Measurements from ENCODE around the gene RRP8. TPM values are rescaled to one million over a fixed set of nuclear protein-coding genes. Genes with fewer than 3 reads are reported as not detected.
A peak's percentile ranks its signal among the peaks of the same experiment; 100 is the strongest.

RRP8 gene
- total RNA-seq, 1 donor from 2014 or later: 25.8 TPM

GRCh38 chr11:6601041-6601461 lies 2.4 kb downstream of the RRP8 start:
- peak; percentile 9 for DNase-seq (ENCODE audit: low spot score)

DNA sequence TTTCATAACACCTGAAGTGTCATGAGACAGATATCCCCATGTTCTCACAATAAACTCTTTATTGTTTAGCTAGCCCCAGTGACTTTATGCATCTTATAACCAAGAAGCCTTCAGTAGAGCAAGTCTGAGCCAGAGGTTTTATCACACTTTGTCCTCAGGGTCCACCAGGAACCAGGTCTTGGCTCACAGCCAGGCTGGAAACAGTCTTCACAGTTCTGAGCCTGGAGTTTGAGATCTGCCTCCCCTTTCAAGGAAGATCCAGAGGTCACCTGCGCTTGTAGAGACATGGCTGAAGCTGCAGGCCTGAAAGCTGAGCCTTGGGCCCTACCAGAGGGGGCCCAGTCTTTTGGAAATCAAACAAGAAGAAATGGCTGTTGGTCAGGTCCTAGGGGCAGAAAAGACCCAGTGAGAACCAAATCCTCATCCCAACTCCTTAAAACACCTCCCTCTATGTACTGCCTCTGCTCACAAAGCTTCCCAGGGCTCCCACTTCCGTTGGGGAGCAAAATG lies 3.5 kb downstream of the RRP8 start:
- DNase-seq (ENCODE audit: low spot score): peak; percentile 7

- no peak for DNase-seq (ENCODE audit: low spot score)
These were observed 4.0 kb downstream of the RRP8 start for GRCh38 chr11:6599449-6599848.

GRCh38 chr11:6598555-6598954 lies 4.9 kb downstream of the RRP8 start:
- DNase-seq (ENCODE audit: low spot score): no peak

GRCh38 chr11:6596239-6596877 lies 7.1 kb downstream of the RRP8 start:
- no peak for DNase-seq (ENCODE audit: low spot score)

DNA sequence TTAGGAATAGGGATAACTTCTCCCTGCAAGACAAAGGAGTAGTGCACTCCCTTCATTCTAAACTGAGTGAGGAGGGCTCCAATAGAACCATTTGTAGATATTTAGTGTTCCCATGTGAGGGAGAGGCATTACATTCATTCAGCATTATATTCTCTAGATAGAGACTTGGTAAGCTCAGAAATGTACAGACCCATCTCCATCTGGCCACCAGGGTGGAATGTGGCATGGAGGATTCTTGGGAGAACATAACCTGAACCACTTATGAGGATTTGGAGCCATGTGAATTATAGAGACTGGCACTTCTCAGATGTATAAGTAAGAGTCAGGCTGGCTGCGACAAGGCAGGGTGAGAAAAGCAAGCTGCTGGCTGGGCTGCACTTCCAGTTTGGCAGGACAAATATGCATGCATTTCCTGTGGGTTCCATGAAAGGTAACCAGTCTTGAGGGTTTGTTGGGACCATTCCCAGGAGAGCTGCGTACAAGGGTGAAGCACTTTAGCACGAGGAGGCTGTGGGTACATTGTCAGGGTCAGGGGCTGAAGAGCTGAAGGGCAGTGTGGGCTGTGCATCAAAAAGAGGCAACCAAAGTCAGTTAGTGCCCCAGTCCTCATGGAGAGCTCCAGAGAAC lies 9.2 kb downstream of the RRP8 start:
- DNase-seq (ENCODE audit: low spot score): no peak

- no peak for DNase-seq (ENCODE audit: low spot score)
These were observed 15.4 kb downstream of the RRP8 start for GRCh38 chr11:6588018-6588417.

- no peak for DNase-seq (ENCODE audit: low spot score)
These were observed 16.0 kb downstream of the RRP8 start for GRCh38 chr11:6587360-6587953.

- DNase-seq (ENCODE audit: low spot score): no peak
These were observed 16.7 kb downstream of the RRP8 start for GRCh38 chr11:6586434-6587359.

DNA sequence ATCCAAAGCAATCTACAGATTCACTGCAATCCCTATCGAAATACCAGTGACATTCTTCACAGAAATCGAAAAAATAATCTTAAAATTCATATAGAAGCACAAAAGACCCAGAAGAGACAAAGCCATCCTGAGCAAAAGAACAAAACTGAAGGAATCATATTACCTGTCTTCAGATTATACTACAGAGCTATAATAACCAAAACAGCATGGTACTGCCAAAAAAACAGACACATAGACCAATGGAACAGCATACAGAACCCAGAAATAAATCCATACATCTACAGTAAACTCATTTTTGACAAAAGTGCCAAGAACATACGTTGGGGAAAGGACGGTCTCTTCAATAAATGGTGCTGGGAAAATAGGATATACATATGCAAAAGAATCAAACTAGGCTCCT lies 18.9 kb downstream of the RRP8 start:
- DNase-seq (ENCODE audit: low spot score): no peak

GRCh38 chr11:6583584-6583983 lies 19.8 kb downstream of the RRP8 start:
- DNase-seq (ENCODE audit: low spot score): no peak

- no peak for DNase-seq (ENCODE audit: low spot score)
These were observed 23.7 kb downstream of the RRP8 start for GRCh38 chr11:6579681-6580080.

DNA sequence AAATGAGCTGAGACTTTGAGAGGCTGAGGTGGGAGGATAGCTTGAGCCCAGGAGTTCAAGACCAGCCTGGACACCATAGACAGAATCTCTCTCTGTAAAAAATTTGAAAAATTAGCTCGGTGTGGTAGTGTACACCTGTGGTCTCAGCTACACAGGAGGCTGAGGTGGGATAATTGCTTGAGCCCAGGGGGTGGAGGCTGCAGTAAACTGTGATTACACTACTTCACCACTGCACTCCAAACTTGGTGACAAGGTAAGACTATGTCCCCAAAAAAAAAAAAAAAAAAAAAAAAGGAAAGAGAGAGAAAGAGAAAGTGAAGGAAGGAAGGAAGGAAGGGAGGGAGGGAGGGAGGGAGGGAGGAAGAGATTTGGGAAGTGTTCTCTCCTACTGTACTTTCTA lies 25.3 kb downstream of the RRP8 start:
- no peak for DNase-seq (ENCODE audit: low spot score)

DNA sequence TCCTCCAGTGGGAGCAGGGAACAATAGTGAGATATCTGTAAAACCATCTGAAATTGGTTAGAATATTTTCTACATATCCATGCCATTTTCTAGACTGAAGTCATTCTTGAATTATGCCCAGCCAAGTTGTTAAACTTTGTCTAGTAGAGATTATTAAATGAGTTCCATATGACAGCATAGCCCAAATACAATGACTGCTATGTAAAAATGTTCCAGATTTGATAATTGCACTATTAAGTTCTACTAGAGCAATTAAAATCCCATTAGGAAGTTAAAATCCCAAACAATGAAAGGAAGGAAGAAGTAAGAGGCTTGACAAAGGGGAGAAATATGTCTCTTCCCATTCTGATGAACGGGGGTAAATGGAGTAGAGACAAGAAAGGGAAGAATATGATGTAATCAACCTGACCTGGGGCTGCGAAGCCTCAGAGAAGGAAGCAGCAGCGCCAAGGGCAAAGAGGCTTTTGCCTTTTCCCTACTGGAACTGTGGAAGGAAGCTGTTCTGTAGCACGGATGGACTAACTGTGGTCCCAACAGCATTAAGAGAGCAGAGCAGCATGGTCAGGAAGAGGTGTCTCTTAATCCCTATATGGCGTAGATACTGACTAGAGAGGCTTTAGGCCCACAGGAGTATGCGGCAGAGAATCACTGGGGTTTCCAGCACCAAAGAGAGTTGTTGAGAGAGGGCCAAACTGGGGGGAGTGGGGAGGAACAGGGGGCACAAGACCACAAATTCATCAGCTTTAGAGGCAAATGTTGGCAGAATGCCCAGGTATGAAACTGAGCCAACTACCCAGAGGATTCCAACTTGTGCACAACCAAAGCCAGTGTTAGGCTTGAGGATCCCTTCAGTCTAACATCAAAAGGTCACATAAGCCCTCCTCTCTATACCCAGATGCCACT lies 26.7 kb downstream of the RRP8 start:
- DNase-seq (ENCODE audit: low spot score): no peak

- DNase-seq (ENCODE audit: low spot score): no peak
These were observed 28.4 kb downstream of the RRP8 start for GRCh38 chr11:6574816-6575715.

GRCh38 chr11:6572215-6572614 lies 31.2 kb downstream of the RRP8 start:
- no peak for DNase-seq (ENCODE audit: low spot score)

GRCh38 chr11:6571434-6572008 lies 31.9 kb downstream of the RRP8 start:
- no peak for DNase-seq (ENCODE audit: low spot score)

GRCh38 chr11:6570691-6571427 lies 32.6 kb downstream of the RRP8 start:
- no peak for DNase-seq (ENCODE audit: low spot score)

DNA sequence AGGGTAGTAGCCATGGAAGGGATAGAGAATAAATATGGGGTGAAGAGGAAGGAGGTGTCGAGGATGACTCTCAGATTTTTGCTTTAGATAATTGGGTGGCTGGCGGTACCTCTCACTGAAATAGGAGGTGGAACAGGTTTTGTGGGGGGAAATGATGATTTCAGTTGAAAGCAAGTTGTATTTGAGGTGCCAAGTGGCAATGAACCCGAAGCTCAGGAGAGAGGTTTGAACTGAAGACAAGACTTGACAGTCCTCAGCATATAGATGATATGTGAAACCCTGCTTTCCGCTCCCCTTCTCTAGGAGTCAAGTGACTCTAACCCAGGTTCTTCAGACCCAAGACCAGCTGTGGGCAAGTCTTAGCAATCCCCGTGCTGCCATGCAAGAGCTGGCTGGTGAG lies 33.7 kb downstream of the RRP8 start:
- no peak for DNase-seq (ENCODE audit: low spot score)

Data from mucosa of gallbladder (tissue), 1 donor.